LNCAP (cell line): Measurements from ENCODE around the gene HGFAC.

Source experiments
- TF ChIP-seq, protein P1 (sequence below): fragments of 450-650 bp; IDR thresholded peaks from 2 replicates; pipeline ENCODE4 v1.5.1; 2017; ENCODE audit warnings: mild to moderate bottlenecking

Gene HGFAC

DNA sequence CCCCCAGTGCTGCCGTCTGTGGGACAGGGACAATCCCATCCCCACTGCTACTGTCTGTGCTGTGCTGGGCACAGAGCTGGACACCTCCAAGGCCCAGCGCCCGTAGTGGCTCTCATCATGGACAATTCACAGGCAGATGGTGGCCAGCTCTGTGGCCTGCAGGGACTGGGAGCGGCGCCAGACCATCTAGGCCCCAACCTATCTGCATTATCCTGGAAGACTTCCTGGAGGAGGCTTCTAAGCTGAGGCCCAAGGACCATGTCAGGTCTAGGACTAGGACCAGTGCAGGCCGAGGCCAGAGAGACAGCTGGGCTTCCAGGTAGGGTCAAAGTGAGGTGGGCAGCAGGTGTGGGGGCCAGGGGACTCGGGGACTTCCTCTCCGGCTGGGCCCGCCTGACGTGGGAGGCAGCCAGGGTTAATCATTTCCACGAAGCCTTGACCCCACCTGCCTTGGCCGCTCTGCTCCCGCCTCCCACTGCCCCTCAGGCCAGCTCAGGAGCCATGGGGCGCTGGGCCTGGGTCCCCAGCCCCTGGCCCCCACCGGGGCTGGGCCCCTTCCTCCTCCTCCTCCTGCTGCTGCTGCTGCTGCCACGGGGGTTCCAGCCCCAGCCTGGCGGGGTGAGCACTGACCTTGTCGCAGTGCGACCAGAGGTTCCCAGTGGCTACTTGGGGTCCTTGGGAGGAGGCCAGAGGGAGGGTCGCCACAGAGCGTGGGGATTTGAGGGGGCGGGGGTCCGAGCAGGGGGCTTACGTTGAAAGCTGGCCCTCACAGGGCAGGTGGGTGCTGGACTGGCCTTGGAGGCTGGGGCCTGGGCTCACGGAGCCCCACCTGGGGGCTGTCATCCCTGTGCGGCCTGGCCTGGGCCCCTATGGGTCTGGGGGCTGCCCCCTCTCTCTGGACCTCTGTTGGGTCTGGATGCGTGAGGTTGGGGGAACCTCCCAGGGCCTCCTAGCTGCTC is at the start of gene HGFAC:
Gene HGFAC (plus strand): TSS at position 468 of the 959 bp plus-strand sequence. CDS start 34 bp downstream, at position 502.
- TF ChIP-seq, protein P1, sequence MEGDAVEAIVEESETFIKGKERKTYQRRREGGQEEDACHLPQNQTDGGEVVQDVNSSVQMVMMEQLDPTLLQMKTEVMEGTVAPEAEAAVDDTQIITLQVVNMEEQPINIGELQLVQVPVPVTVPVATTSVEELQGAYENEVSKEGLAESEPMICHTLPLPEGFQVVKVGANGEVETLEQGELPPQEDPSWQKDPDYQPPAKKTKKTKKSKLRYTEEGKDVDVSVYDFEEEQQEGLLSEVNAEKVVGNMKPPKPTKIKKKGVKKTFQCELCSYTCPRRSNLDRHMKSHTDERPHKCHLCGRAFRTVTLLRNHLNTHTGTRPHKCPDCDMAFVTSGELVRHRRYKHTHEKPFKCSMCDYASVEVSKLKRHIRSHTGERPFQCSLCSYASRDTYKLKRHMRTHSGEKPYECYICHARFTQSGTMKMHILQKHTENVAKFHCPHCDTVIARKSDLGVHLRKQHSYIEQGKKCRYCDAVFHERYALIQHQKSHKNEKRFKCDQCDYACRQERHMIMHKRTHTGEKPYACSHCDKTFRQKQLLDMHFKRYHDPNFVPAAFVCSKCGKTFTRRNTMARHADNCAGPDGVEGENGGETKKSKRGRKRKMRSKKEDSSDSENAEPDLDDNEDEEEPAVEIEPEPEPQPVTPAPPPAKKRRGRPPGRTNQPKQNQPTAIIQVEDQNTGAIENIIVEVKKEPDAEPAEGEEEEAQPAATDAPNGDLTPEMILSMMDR = no peak

DNA sequence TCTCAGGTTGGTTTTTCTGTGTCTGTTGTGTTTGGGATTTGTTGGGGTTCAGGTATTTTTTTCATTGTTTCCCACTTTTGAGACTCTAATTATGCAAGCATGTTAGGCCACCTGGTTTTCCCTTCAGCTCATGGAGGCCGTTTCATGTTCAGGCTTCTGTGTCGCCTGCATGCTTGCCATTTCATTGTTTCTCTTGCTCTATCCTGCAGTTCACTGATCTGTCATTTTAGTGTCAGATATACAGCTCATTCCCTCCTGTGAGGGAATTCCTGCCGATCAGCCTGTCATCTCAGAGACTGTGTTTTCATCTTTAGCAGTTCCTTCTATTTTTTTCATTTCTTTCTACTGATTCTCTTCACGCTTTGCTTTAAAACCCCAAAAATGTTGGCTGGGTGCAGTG is 49.4 kb upstream of the HGFAC start:
- TF ChIP-seq, protein P1 = no peak

DNA sequence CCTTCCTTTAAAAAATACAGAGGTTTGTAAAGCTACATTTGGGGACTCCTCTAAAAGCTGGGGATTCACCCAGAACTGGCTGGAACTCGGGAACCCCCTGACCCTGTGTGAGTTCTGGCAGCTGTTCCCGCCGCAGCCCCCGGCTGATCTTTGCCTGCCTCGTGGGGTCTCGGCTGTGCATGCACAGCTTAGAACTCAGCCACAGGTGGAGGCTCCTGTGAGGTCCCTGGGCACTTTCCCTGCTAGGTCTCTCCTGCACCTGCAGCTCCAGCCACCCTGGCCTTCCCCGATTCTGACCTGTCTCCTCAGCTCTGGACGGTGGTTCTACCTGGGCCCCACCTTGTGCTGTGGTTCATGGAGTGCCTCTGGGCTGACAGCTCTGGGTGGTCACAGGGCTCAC is 48.6 kb upstream of the HGFAC start:
- TF ChIP-seq, protein P1 = no peak

DNA sequence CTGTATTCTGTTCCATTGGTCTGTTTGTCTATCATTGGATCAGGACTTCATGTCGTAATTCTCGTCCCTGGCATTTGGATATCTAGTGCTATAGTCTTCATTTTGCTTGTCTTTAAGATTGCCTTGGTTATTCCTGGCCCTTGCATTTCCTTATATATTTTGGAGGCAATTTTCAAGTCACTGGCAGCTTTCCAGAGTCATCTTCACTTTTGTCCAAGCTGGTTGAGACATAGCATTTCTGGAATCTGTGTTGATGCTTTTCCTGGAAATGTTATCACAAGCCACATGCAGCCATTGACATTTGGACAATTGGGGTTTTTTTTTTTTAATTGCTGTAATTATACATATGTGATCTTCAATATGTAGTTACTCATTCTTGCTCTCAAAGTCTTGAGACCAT is 45.2 kb upstream of the HGFAC start:
- TF ChIP-seq, protein P1 = no peak

DNA sequence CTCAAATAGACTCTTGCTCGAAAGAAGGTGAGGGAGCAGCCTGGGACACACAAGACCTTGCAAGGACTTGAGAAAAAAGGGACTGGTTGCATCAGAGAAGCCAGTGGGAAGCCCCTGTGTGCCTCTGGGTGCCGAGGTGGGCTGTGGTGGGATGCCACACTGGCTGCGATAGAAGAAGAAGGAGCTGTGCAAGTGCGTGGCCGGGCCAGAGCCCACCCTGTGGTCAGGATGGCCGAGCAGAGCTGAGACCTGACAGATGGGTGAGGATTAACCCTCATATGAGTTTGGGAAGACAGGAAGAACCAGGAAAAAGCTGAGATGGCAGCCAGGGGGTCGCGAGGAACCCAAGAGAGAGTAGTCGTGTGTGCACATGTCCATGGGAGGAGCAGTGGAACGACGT is 44.6 kb upstream of the HGFAC start:
- TF ChIP-seq, protein P1 = no peak

DNA sequence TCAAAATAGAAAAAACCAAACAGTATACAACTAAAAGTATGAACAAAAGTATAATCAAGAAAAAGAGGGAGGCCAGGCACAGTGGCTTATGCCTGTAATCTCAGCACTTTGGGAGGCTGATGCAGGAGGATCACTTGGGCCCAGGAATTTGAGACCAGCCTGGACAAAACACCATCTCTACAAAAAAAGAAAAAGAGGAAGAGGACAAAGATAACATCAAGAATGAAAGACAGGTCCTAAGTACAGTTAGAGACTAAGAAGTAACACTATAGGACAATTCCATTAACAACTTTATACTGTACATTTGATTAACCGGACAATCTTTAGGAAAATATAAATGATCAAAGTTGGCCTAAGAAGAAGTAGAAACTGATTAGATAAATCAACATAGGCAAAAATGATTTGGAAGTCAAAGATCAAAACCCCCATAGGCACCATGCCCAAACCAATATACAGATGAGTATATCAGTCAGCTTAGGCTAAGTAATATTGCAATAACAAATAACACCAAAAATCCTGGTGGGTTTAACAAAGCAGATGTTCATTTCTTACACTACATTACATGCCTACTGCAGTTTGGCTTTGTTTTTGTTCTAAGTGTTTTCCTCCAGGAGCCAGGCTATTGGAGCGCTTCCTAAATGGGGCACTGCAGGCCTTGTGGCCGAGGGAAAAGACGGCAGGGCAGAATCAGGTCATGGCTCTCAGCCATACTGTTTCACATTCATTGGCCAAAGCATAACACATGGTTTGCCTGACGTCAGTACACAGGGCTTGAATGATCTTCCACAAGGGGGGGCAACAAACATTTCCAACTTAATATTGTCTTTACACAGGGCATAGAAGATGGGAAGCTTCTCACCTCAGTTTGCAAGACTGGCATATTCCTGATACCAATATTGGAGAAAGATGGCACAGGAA is 42.2 kb upstream of the HGFAC start:
- TF ChIP-seq, protein P1 = no peak

DNA sequence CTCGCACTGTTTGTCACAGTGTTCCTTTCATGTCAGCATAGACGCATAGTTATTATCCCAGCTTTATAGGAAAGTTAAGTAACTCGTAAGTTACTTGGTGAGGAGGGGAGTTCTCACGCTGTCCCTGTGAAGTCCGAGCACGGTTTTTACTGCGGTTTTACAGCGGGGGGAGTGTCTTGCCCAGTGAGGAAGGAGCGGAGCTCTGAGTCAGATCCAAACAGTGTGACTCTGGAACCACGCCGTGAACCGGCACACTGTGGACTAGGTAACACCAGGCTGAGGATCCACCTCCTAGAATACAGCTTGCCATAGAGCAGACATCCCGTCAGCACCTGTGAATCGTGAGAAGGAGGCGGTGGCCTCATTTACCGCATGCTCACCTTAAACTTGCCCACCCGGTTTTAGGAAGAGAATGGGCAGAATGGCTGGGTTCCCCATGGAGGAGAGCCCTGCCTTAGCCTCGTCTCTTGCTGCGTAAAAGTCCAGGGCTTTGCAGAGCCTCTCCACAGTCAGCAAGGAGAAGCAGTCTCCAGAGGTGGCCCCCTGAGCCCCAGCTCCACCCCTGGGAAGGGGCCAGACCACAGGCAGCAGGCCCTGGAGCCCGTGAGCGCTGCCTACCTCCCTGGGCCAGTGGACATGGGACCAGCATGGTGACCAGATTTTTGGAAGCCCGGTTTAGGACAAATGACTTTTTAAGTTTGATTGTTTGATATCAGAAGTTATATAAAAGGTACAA is 40.2 kb upstream of the HGFAC start:
- TF ChIP-seq, protein P1 = no peak
